NOMO-1 treated with DMSO at 0.1 percent for 48 hours (cell line): ENCODE data around the gene TBC1D32.
"Not testable (repeated sequence)": the region's sequence is repeated elsewhere in the genome, so short reads cannot be mapped to it uniquely, and the experiment has no call there.

Source experiments
- DNase-seq: peaks from one replicate; lab custom pipeline; 2025; ENCODE audit not compliant: unreplicated experiment; lab: John Stamatoyannopoulos, UW

The TBC1D32 gene

DNA sequence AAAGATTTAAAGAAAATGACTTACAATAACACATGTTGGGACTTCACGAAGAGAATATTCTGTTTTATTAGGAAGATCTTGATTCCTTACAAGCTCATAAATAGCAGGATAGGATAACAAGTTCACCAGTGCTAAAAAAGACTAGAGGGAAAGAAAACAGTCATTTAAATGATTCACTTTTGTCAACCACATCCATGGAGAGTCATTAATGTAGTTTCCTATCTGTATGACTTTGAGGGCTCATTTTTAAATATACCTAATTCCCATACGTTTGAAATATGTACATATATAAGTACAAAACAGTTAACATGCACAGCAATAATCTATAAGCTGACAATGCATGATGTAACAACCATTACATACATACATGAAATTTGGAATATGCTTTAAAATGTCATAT lies 111.1 kb downstream of the TBC1D32 start:
- DNase-seq, result no peak

DNA sequence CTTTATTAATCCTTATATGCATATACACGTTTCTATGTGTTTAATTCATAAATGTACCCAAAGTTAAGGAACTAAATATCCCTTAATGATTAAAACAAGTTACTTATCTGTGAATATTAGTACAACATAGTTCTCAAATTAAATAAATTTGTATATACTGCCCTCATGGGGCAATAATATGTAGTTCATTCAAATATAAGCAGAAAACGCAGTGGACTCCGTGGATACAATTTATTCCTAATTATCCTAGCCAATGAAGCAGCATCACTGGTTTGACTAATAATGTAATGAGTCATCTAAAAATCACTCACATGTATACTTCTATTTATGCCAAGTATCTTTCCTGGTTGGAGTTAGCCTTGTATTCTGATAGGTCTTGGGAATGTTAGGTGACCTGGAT lies 111.6 kb downstream of the TBC1D32 start:
- no peak for DNase-seq

- no peak for DNase-seq
Measured at GRCh38 chr6:121216928-121217327, 117.4 kb downstream of the TBC1D32 start.

- DNase-seq, result not testable (repeated sequence)
Measured at GRCh38 chr6:121213341-121213740, 120.9 kb downstream of the TBC1D32 start.

- DNase-seq, result no peak
Measured at GRCh38 chr6:121210943-121211342, 123.3 kb downstream of the TBC1D32 start.

DNA sequence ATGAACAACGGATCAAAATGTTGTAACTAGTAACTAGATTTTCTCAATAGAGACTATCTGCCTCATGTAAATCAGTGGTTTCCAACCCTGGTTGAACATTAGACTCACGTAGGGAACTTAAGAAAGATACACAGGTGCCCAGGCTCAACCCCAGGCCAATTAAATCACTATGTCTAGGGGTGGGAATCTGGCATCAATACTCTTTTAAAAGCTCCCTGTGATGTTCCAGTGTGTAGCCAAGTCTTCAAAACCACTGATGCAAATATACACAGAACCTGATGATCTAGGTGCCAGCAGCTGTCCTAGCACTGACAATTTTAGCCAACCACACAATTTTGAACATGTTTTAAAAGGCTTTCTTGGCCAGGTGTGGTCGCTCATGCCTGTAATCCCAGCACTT lies 128.7 kb downstream of the TBC1D32 start:
- DNase-seq, result no peak

DNA sequence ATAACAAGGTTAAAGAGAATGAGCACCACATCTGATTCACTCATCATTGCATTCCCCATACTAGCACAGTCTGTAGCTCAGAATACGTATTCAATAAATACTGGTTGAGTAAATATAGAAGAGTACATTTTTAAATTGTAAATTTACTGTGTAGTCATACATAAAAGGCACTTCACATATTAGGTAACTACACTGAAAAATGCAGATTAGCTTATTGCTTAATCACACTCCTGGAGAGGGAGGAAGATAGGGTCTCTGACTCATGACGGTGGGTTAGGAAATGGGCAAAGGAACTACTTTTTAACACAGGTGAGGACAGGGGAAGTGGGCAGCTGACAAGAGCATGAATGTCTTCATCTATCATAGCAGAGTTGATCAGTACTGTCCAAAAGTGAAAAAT lies 133.2 kb downstream of the TBC1D32 start:
- peak; percentile 9 for DNase-seq

GRCh38 chr6:121196042-121196441 lies 138.2 kb downstream of the TBC1D32 start:
- not testable (repeated sequence) for DNase-seq

GRCh38 chr6:121190122-121190521 lies 144.2 kb downstream of the TBC1D32 start:
- no peak for DNase-seq

- DNase-seq, result no peak
Measured at GRCh38 chr6:121188356-121188755, 145.9 kb downstream of the TBC1D32 start.

GRCh38 chr6:121187833-121188200 lies 146.5 kb downstream of the TBC1D32 start:
- no peak for DNase-seq

GRCh38 chr6:121187200-121187832 lies 147.0 kb downstream of the TBC1D32 start:
- no peak for DNase-seq

DNA sequence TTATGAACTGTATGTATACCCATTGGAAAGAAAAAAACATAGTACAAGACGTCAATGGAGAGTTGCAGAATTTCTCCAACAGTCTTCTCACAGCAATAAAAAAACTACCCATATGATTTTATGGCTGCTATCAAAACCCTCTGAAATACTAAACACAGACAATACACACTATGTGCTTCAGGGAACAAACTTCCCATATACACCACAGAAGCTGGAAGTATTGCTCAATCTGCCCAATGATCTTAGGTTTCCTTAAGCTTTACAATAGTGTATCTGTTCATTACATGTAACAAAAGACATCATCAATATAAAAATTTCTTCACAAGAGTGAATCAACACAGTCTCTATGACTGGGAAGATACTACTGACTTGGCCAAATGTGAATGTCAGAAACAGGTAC lies 150.5 kb downstream of the TBC1D32 start:
- no peak for DNase-seq

DNA sequence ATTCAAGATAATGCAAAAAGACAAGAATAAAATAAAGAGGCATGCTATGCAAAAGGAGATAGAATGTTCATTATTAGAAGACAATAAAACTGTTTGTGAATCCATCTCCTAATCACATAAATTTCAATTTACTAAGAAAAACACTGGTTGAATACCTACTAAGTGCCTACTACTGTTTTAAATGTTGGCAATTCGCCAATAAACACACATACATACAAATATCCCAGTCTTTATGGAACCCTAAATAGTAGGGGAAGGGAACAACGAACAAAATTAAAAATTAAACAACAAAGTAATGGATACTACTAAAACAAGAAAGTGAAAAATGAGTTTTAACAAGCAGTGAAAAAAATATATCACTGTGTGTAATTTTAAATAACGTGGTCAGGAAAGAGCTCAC lies 158.5 kb downstream of the TBC1D32 start:
- DNase-seq, result no peak

GRCh38 chr6:121172451-121172850 lies 161.8 kb downstream of the TBC1D32 start:
- DNase-seq, result not testable (repeated sequence)

DNA sequence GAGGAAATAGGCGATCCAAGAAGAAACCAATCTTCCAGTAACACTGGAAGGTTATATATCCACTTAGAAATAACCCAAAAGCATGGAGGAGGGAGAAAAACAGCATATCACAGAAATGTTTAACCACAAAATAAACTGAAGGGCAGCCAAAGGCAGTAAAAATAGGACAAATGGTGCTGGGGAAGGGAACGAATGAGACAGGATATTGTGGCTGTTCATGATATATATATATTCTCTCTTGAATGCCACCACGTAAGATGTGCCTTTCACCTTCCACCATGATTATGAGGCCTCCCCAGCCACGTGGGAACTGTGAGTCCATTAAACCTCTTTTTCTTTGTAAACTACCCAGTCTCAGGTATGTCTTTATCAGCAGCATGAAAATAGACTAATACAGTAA lies 162.4 kb downstream of the TBC1D32 start:
- no peak for DNase-seq

GRCh38 chr6:121161886-121162285 lies 172.4 kb downstream of the TBC1D32 start:
- no peak for DNase-seq

GRCh38 chr6:121160276-121160675 lies 174.0 kb downstream of the TBC1D32 start:
- DNase-seq, result no peak

DNA sequence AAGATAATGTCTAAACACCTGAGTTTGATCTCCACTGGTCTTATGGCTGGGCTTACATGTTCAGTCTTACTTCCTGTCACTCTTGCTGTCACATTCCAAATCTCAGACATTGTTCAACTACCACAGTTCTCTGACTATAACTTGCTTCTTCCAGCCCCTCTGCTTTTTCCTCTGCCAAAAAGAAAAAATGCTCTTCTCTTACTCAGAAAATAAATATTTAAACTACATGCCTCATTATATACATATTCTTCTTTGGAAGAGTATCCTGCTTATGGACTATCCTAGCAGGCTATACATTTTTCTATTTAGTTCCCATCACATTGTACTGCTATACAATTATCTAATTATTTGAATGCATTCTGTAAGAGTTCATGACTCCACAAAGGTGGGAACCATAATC lies 175.4 kb downstream of the TBC1D32 start:
- DNase-seq, result no peak

DNA sequence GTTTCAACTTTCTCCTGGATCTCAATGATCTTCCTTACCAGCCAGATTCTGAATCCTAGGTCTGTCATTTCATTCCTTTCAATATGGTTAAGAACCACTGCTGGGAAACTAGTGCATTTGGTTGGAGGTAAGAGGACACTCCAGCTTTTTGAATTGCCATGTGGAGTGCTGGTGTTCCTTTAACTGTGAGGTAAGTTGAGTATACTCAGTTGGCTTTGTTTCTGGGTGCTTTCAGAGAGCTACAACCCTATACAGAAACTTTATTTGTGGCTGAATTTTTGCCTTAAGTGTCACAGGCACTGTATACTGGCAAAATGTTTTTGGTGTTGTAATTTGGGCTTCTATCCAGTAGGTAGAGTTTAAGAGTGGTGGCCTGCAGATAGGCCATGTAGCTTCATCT lies 175.8 kb downstream of the TBC1D32 start:
- DNase-seq, result no peak

GRCh38 chr6:121157906-121158305 lies 176.4 kb downstream of the TBC1D32 start:
- DNase-seq, result no peak

DNA sequence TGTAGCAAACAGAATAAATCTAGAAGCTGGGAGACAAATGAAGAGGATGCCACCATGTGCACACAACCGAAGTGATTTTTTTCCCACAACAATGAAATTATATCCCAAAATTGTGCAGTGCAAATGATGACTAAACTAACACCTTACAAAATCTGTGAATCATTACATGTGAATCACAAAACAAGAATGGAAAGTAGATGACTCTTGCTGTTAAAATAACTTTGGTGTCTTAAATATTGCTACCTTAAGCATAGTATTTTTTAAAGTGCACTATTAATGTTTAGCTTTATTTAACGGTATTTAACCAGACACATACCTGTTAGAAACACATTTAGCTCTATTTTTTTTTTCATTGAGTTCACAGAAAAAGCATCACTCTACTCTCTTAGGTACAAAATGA lies 190.8 kb downstream of the TBC1D32 start:
- DNase-seq, result no peak

DNA sequence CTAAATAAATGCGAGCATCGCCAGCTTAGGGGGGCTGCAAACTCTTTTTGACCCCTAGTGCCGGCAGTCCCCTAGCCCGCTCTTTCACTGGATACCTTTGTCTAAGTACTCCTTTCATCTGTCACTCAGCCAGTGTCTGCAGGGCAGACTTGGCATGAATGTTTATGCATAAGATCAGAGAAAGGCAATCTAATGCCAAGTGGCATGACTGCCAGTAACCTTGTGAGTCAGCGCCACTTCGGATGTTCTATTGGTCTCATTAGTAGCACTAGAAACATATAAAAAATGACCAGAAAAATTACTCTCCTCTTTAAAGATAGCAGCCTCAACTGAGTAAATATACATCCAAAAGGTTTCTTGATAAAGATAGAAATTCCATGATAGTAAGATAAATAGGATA lies 192.2 kb downstream of the TBC1D32 start:
- DNase-seq, result no peak

- no peak for DNase-seq
Measured at GRCh38 chr6:121135425-121135824, 198.9 kb downstream of the TBC1D32 start.
